HEK293 (cell line): ENCODE measurements around the gene ELOVL3.
A peak's percentile ranks its signal among the peaks of the same experiment; 100 is the strongest.

Experiments used
- HIC1 ChIP-seq: fragments of 450-650 bp; formaldehyde crosslinking; IDR thresholded peaks from 2 replicates; pipeline ENCODE4 v1.5.1; 2016; ENCODE audit warnings: missing biosample characterization, missing genetic modification characterization
- HOXA7 ChIP-seq: sonication (generic); formaldehyde crosslinking; IDR thresholded peaks from 2 replicates; pipeline ENCODE4 v1.8.1; 2022; ENCODE audit warnings: missing genetic modification reagents, borderline replicate concordance
- KLF8 ChIP-seq: fragments of 450-650 bp; formaldehyde crosslinking; IDR thresholded peaks from 2 replicates; pipeline ENCODE4 v1.5.1; 2016; ENCODE audit warnings: missing biosample characterization, missing genetic modification characterization
- PRDM1 ChIP-seq: fragments of 450-650 bp; formaldehyde crosslinking; IDR thresholded peaks from 2 replicates; pipeline ENCODE4; 2016; ENCODE audit warnings: missing biosample characterization, missing genetic modification characterization
- PRDM10 ChIP-seq: fragments of 450-650 bp; formaldehyde crosslinking; IDR thresholded peaks from 2 replicates; pipeline ENCODE4 v1.5.1; 2016; ENCODE audit warnings: missing biosample characterization, missing genetic modification characterization
- REPIN1 ChIP-seq: fragments of 450-650 bp; formaldehyde crosslinking; IDR thresholded peaks from 2 replicates; pipeline ENCODE4 v1.5.1; 2017; ENCODE audit warnings: missing biosample characterization, missing genetic modification characterization, low read depth
- TSHZ1 ChIP-seq: fragments of 450-650 bp; formaldehyde crosslinking; IDR thresholded peaks from 2 replicates; pipeline ENCODE4 v1.5.1; 2016; ENCODE audit warnings: missing biosample characterization, missing genetic modification characterization, borderline replicate concordance
- WT1 ChIP-seq: fragments of 450-650 bp; formaldehyde crosslinking; IDR thresholded peaks from 2 replicates; pipeline ENCODE4 v1.5.1; 2016; ENCODE audit warnings: missing biosample characterization, missing genetic modification characterization
- ZBTB49 ChIP-seq: fragments of 450-650 bp; formaldehyde crosslinking; IDR thresholded peaks from 2 replicates; pipeline ENCODE4 v1.5.1; 2016; ENCODE audit warnings: missing biosample characterization, missing genetic modification characterization, low read depth
- ZNF114 ChIP-seq: fragments of 450-650 bp; formaldehyde crosslinking; IDR thresholded peaks from 2 replicates; pipeline ENCODE4 v1.5.0; 2017; ENCODE audit warnings: missing biosample characterization, missing genetic modification characterization
- ZNF175 ChIP-seq: fragments of 450-650 bp; formaldehyde crosslinking; IDR thresholded peaks from 2 replicates; pipeline ENCODE4 v1.5.1; 2016; ENCODE audit warnings: missing biosample characterization, missing genetic modification characterization
- ZNF248 ChIP-seq: fragments of 450-650 bp; formaldehyde crosslinking; IDR thresholded peaks from 2 replicates; pipeline ENCODE4 v1.5.1; 2017; ENCODE audit warnings: missing biosample characterization, missing genetic modification characterization
- ZNF274 ChIP-seq, 2 experiments: fragments of 200-500 bp in 1 of 2; fragments of 450-650 bp in 1 of 2; sonication (Bioruptor generic) in 1 of 2; formaldehyde crosslinking in 1 of 2; IDR thresholded peaks; 2 replicates each; pipeline versions ENCODE4 v1.5.1 to v1.6.1; 2014 to 2016; ENCODE audit warnings: borderline replicate concordance in 1 of 2, inconsistent platforms in 1 of 2, low read length in 1 of 2, missing biosample characterization in 1 of 2, missing genetic modification characterization in 1 of 2
- ZNF292 ChIP-seq: fragments of 450-650 bp; formaldehyde crosslinking; IDR thresholded peaks from 2 replicates; pipeline ENCODE4 v1.5.1; 2016; ENCODE audit warnings: low read depth, missing biosample characterization, missing genetic modification characterization, borderline replicate concordance
- ZNF394 ChIP-seq: fragments of 450-650 bp; formaldehyde crosslinking; IDR thresholded peaks from 2 replicates; pipeline ENCODE4 v1.5.1; 2016; ENCODE audit warnings: missing biosample characterization, missing genetic modification characterization, mild to moderate bottlenecking, moderate library complexity, borderline replicate concordance
- ZNF560 ChIP-seq: fragments of 450-650 bp; formaldehyde crosslinking; IDR thresholded peaks from 2 replicates; pipeline ENCODE4 v1.5.1; 2017; ENCODE audit warnings: missing biosample characterization, missing genetic modification characterization, borderline replicate concordance
- ZNF623 ChIP-seq: fragments of 450-650 bp; formaldehyde crosslinking; IDR thresholded peaks from 2 replicates; pipeline ENCODE4 v1.5.1; 2016; ENCODE audit warnings: missing biosample characterization, missing genetic modification characterization
- ZNF837 ChIP-seq: fragments of 450-650 bp; formaldehyde crosslinking; IDR thresholded peaks from 2 replicates; pipeline ENCODE4 v1.5.1; 2016; ENCODE audit warnings: missing biosample characterization, missing genetic modification characterization
- ZNF843 ChIP-seq: fragments of 450-650 bp; formaldehyde crosslinking; IDR thresholded peaks from 2 replicates; pipeline ENCODE4 v1.5.1; 2016; ENCODE audit warnings: missing biosample characterization, missing genetic modification characterization
- ZSCAN23 ChIP-seq: fragments of 450-650 bp; formaldehyde crosslinking; IDR thresholded peaks from 2 replicates; pipeline ENCODE4 v1.5.1; 2016; ENCODE audit warnings: missing biosample characterization, missing genetic modification characterization
- ZSCAN30 ChIP-seq: fragments of 450-650 bp; IDR thresholded peaks from 2 replicates; pipeline ENCODE4 v1.5.1; 2018; ENCODE audit warnings: missing biosample characterization, mild to moderate bottlenecking, missing genetic modification characterization, moderate library complexity
- TF ChIP-seq, protein P1 (sequence below): fragments of 450-650 bp; formaldehyde crosslinking; IDR thresholded peaks from 2 replicates; pipeline ENCODE4 v1.5.1; 2016; ENCODE audit warnings: missing biosample characterization, missing genetic modification characterization
- TF ChIP-seq, protein P2 (sequence below): fragments of 450-650 bp; formaldehyde crosslinking; IDR thresholded peaks from 2 replicates; pipeline ENCODE4 v1.5.1; 2017; ENCODE audit warnings: missing biosample characterization, missing genetic modification characterization
- TF ChIP-seq, protein P3 (sequence below): fragments of 450-650 bp; formaldehyde crosslinking; IDR thresholded peaks from 2 replicates; pipeline ENCODE4; 2016; ENCODE audit warnings: missing biosample characterization, missing genetic modification characterization

Gene ELOVL3

DNA sequence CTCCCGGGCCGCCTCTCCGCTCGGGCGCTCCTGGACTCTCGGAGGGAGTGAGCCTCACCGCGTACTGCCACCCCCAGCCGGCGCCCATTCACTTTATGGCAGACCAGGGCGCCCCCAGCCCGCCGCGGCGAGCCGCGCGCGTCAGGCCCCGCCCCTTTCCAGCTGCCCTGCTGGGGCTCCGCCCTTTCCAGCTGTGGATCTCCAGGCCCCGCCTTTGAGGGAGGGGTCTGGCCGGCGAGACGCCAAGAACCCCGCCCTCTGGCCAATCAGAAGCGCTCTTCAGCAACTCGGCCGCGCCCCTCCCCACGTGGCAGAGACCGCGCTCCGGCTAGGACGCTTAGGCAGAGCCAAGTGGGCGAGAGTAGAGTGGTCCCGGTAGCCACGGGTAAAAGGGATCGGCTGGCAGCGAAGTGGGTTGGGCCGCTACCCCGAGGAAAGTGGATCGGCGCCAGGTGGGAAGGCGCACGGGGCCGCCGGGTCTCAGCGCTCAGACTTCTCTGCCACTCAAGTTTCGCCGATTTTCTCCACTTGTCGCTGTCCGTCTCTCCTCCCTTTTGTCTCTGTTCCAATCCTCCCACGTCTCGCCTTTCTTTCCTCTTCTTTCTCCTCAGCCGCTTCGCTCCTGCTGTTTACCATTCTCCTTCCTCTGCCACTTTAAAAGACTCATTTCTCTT lies 15.5 kb downstream of the ELOVL3 start, which contains the start of gene PITX3 (continued):
- peak; percentile 57; the same call in 1 of the 2 replicates for TF ChIP-seq HIC1
- TF ChIP-seq HOXA7 (CRISPR knock-in tag), result no peak
- TF ChIP-seq PRDM1, result peak; percentile 99
- no peak for TF ChIP-seq TSHZ1 (tag by site-specific recombination)
- TF ChIP-seq ZNF837 (tag by site-specific recombination), result no peak
- TF ChIP-seq ZNF560, result no peak
- TF ChIP-seq ZBTB49 (tag by site-specific recombination), result no peak
- no peak for TF ChIP-seq ZNF175
- no peak for TF ChIP-seq ZNF623
- peak; percentile 67 for TF ChIP-seq WT1 (tag by site-specific recombination)
- no peak for TF ChIP-seq ZSCAN30 (tag by site-specific recombination)
- TF ChIP-seq ZNF274 (IDR thresholded peaks at IDR 0.05; ENCODE audit: low read length), result no peak
- TF ChIP-seq ZNF274 (tag by site-specific recombination; IDR thresholded peaks at IDR 0.05; ENCODE audit: borderline replicate concordance), result no peak
- TF ChIP-seq ZNF248 (tag by site-specific recombination), result no peak
- TF ChIP-seq ZNF394, result no peak
- TF ChIP-seq, protein P1, sequence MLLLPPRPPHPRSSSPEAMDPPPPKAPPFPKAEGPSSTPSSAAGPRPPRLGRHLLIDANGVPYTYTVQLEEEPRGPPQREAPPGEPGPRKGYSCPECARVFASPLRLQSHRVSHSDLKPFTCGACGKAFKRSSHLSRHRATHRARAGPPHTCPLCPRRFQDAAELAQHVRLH (tag by site-specific recombination), result no peak
- TF ChIP-seq ZNF843, result no peak
- TF ChIP-seq ZSCAN23 (tag by site-specific recombination), result no peak
- TF ChIP-seq, protein P2, sequence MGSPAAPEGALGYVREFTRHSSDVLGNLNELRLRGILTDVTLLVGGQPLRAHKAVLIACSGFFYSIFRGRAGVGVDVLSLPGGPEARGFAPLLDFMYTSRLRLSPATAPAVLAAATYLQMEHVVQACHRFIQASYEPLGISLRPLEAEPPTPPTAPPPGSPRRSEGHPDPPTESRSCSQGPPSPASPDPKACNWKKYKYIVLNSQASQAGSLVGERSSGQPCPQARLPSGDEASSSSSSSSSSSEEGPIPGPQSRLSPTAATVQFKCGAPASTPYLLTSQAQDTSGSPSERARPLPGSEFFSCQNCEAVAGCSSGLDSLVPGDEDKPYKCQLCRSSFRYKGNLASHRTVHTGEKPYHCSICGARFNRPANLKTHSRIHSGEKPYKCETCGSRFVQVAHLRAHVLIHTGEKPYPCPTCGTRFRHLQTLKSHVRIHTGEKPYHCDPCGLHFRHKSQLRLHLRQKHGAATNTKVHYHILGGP, result no peak
- peak; percentile 69 for TF ChIP-seq KLF8 (tag by site-specific recombination)
- no peak for TF ChIP-seq ZNF292 (tag by site-specific recombination)
- TF ChIP-seq ZNF114 (tag by site-specific recombination), result no peak
- TF ChIP-seq REPIN1 (tag by site-specific recombination), result no peak
- TF ChIP-seq, protein P3, sequence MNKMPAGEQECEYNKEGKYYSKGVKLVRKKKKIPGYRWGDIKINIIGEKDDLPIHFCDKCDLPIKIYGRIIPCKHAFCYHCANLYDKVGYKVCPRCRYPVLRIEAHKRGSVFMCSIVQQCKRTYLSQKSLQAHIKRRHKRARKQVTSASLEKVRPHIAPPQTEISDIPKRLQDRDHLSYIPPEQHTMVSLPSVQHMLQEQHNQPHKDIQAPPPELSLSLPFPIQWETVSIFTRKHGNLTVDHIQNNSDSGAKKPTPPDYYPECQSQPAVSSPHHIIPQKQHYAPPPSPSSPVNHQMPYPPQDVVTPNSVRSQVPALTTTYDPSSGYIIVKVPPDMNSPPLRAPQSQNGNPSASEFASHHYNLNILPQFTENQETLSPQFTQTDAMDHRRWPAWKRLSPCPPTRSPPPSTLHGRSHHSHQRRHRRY, result no peak
- peak; percentile 84 for TF ChIP-seq PRDM10 (tag by site-specific recombination)
